BLaER1 (cell line): ENCODE results near the gene TIMM23.
"Not testable (repeated sequence)": the region's sequence is repeated elsewhere in the genome, so short reads cannot be mapped to it uniquely, and the experiment has no call there.

ENCODE experiments used
- H3K27ac ChIP-seq: shearing (Covaris generic); formaldehyde crosslinking; 2 replicates; pipeline ENCODE4 v1.8.1; 2022
- H3K27me3 ChIP-seq: shearing (Covaris generic); formaldehyde crosslinking; 2 replicates; pipeline ENCODE4 v1.8.1; 2022
- H3K36me3 ChIP-seq: shearing (Covaris generic); formaldehyde crosslinking; 2 replicates; pipeline ENCODE4 v1.8.1; 2022
- H3K4me1 ChIP-seq: shearing (Covaris generic); formaldehyde crosslinking; 2 replicates; pipeline ENCODE4 v1.8.1; 2022
- H3K4me2 ChIP-seq: shearing (Covaris generic); formaldehyde crosslinking; 2 replicates; pipeline ENCODE4 v1.8.1; 2022
- H3K4me3 ChIP-seq: shearing (Covaris generic); formaldehyde crosslinking; 2 replicates; pipeline ENCODE4 v1.8.1; 2022
- H3K9ac ChIP-seq: shearing (Covaris generic); formaldehyde crosslinking; 2 replicates; pipeline ENCODE4 v1.8.1; 2022
- H3K9me3 ChIP-seq: shearing (Covaris generic); formaldehyde crosslinking; 2 replicates; pipeline ENCODE4 v1.8.1; 2022
- H4K20me1 ChIP-seq: shearing (Covaris generic); formaldehyde crosslinking; 2 replicates; pipeline ENCODE4 v1.8.1; 2022
- Cebpa-rat ChIP-seq: shearing (Covaris generic); IDR thresholded peaks from 2 replicates; pipeline ENCODE4 v1.8.1; 2022

The TIMM23 gene

GRCh38 chr10:46037107-46037825 is 65.0 kb downstream of the TIMM23 start:
- Histone ChIP-seq H3K4me2 (no peak overlapping the region), H3K9ac (no peak overlapping the region), H3K36me3 (no peaks in the 10 kb centered on the region), H3K9me3 (no peaks in the 10 kb centered on the region), H3K27ac (no peak overlapping the region), H3K4me3 (no peak overlapping the region), H4K20me1 (no peaks in the 10 kb centered on the region), H3K4me1 (no peaks in the 10 kb centered on the region; the same call in 1 of the 2 replicates), H3K27me3 (no peaks in the 10 kb centered on the region)
- no peak for TF ChIP-seq Cebpa-rat

GRCh38 chr10:46040004-46040403 is 67.7 kb downstream of the TIMM23 start:
- no peaks in the 10 kb centered on the region for H3K9me3 ChIP-seq
- H3K4me3 ChIP-seq = no peak overlapping the region
- no peak for TF ChIP-seq Cebpa-rat
- H3K4me2 ChIP-seq = no peak overlapping the region
- no peak overlapping the region for H3K27ac ChIP-seq
- H3K27me3 ChIP-seq = no peaks in the 10 kb centered on the region
- H4K20me1 ChIP-seq = no peaks in the 10 kb centered on the region
- no peaks in the 10 kb centered on the region for H3K4me1 ChIP-seq
- no peak overlapping the region for H3K9ac ChIP-seq
- no peaks in the 10 kb centered on the region for H3K36me3 ChIP-seq

GRCh38 chr10:46042527-46042926 is 70.2 kb downstream of the TIMM23 start:
- Histone ChIP-seq H4K20me1 (no peaks in the 10 kb centered on the region), H3K27ac (no peak overlapping the region), H3K27me3 (no peaks in the 10 kb centered on the region), H3K9me3 (no peaks in the 10 kb centered on the region), H3K4me3 (no peak overlapping the region), H3K4me2 (no peak overlapping the region), H3K9ac (no peak overlapping the region), H3K36me3 (no peaks in the 10 kb centered on the region), H3K4me1 (no peaks in the 10 kb centered on the region)
- no peak for TF ChIP-seq Cebpa-rat

- Histone ChIP-seq H3K4me3 (no peak within 1 kb of the TSS), H3K27ac (no peak within 1 kb of the TSS), H4K20me1 (no peaks in the 10 kb centered on the region), H3K9ac (no peak within 1 kb of the TSS), H3K4me1 (0 out of 2 replicates have a peak, but pooled peaks cover 3% of the 10 kb centered on the region), H3K4me2 (no peak within 1 kb of the TSS), H3K27me3 (no peaks in the 10 kb centered on the region), H3K36me3 (no peaks in the 10 kb centered on the region), H3K9me3 (no peaks in the 10 kb centered on the region)
- no peak for TF ChIP-seq Cebpa-rat
These were observed 74.0 kb downstream of the TIMM23 start, which contains the start of gene MSMB for GRCh38 chr10:46046261-46046660. Gene MSMB, minus strand, starts transcription at chr10:46046269. Its CDS starts 32 bp downstream, at chr10:46046237.

- H3K4me3 ChIP-seq = no peak overlapping the region
- H3K4me1 ChIP-seq = 0 out of 2 replicates have a peak, but pooled peaks cover 4% of the 10 kb centered on the region
- H3K9me3 ChIP-seq = no peaks in the 10 kb centered on the region
- no peak overlapping the region for H3K27ac ChIP-seq
- H3K36me3 ChIP-seq = no peaks in the 10 kb centered on the region
- TF ChIP-seq Cebpa-rat = no peak
- no peaks in the 10 kb centered on the region for H3K27me3 ChIP-seq
- H3K9ac ChIP-seq = no peak overlapping the region
- no peaks in the 10 kb centered on the region for H4K20me1 ChIP-seq
- no peak overlapping the region for H3K4me2 ChIP-seq
These were observed 75.9 kb downstream of the TIMM23 start for GRCh38 chr10:46048152-46048551.

GRCh38 chr10:46049497-46049831 is 77.2 kb downstream of the TIMM23 start:
- not testable (repeated sequence) for H3K4me3 ChIP-seq, H3K4me1 ChIP-seq, H4K20me1 ChIP-seq, H3K4me2 ChIP-seq, H3K27ac ChIP-seq, H3K9me3 ChIP-seq, H3K36me3 ChIP-seq, H3K27me3 ChIP-seq, H3K9ac ChIP-seq

GRCh38 chr10:46050941-46051623 is 78.8 kb downstream of the TIMM23 start:
- no peak overlapping the region for H3K9ac ChIP-seq
- no peak overlapping the region for H3K4me3 ChIP-seq
- no peaks in the 10 kb centered on the region for H4K20me1 ChIP-seq
- H3K27me3 ChIP-seq = no peaks in the 10 kb centered on the region
- no peak overlapping the region for H3K4me2 ChIP-seq
- no peak for TF ChIP-seq Cebpa-rat
- H3K27ac ChIP-seq = no peak overlapping the region
- peaks cover 4% of the 10 kb centered on the region; the same call in 1 of the 2 replicates for H3K4me1 ChIP-seq
- H3K36me3 ChIP-seq = no peaks in the 10 kb centered on the region
- no peaks in the 10 kb centered on the region for H3K9me3 ChIP-seq

- Histone ChIP-seq H3K4me3 (no peak overlapping the region), H3K4me2 (no peak overlapping the region), H3K27ac (no peak overlapping the region), H3K9me3 (peaks cover 7% of the 10 kb centered on the region; the same call in 1 of the 2 replicates), H3K4me1 (peaks cover 4% of the 10 kb centered on the region; the same call in 1 of the 2 replicates), H3K36me3 (no peaks in the 10 kb centered on the region), H3K9ac (no peak overlapping the region), H4K20me1 (no peaks in the 10 kb centered on the region), H3K27me3 (no peaks in the 10 kb centered on the region)
- no peak for TF ChIP-seq Cebpa-rat
These were observed 79.9 kb downstream of the TIMM23 start for GRCh38 chr10:46052057-46052790.

- Histone ChIP-seq H3K27ac (no peak overlapping the region), H3K27me3 (no peaks in the 10 kb centered on the region), H3K9ac (no peak overlapping the region), H4K20me1 (no peaks in the 10 kb centered on the region), H3K4me3 (no peak overlapping the region), H3K4me2 (no peak overlapping the region), H3K4me1 (peaks cover 4% of the 10 kb centered on the region; the same call in 1 of the 2 replicates), H3K9me3 (peaks cover 7% of the 10 kb centered on the region; the same call in 1 of the 2 replicates), H3K36me3 (no peaks in the 10 kb centered on the region)
- no peak for TF ChIP-seq Cebpa-rat
These were observed 80.6 kb downstream of the TIMM23 start for GRCh38 chr10:46052791-46053375.
